IMR-90 (cell line): ENCODE measurements around the gene PARPBP. TPM values are rescaled to one million over a fixed set of nuclear protein-coding genes. Genes with fewer than 3 reads are reported as not detected.

Experiments used
- ATAC-seq: fragments of 200-7000 bp; cut with Tn5 transposase; 2 replicates; pipeline ENCODE4 v1.9.1; 2020; ENCODE audit warnings: low read depth, mild to moderate bottlenecking, moderate library complexity
- BruUV-seq: library from RNA; stranded (reverse); fragments of 400-500 nt; replicated peaks from 2 replicates; lab custom pipeline; 2021; lab: Mats Ljungman, UMichigan
- CTCF ChIA-PET: fragments of 300-600 bp; formaldehyde crosslinking; extraction: SDS; loops from one replicate; lab custom pipeline; 2021; ENCODE audit warnings: antibody characterized with exemption; lab: Yijun Ruan, JAX
- POLR2A ChIA-PET: fragments of 300-600 bp; sonication (Branson Sonifier 250); formaldehyde crosslinking; loops from one replicate; lab custom pipeline; 2022; ENCODE audit warnings: antibody characterized with exemption; ENCODE audit not compliant: unreplicated experiment; lab: Charles Lee
- DNase-seq: peaks from one replicate; pipeline ENCODE4 v3.0.0; 2013
- H2AFZ ChIP-seq: replicated peaks from 2 replicates; pipeline ENCODE3; 2013; ENCODE audit warnings: low read length, mild to moderate bottlenecking; ENCODE audit not compliant: poor library complexity
- H2AK5ac ChIP-seq: 2 replicates; pipeline ENCODE4 v1.6.1; 2013; ENCODE audit warnings: low read depth, low read length, inconsistent platforms
- H2AK9ac ChIP-seq: replicated peaks from 2 replicates; pipeline ENCODE3; 2013; ENCODE audit warnings: mild to moderate bottlenecking, low read depth, low read length, moderate library complexity; ENCODE audit not compliant: poor library complexity
- H2BK120ac ChIP-seq: 2 replicates; pipeline ENCODE4 v1.6.1; 2013; ENCODE audit warnings: low read depth, low read length, inconsistent platforms
- H2BK15ac ChIP-seq: 3 replicates; pipeline ENCODE4 v1.6.1; 2013; ENCODE audit warnings: low read depth, low read length, inconsistent platforms
- H2BK20ac ChIP-seq: 2 replicates; pipeline ENCODE4 v1.6.1; 2013; ENCODE audit warnings: low read depth, mild to moderate bottlenecking, inconsistent platforms, low read length, moderate library complexity
- H2BK5ac ChIP-seq: 2 replicates; pipeline ENCODE4 v1.6.1; 2013; ENCODE audit warnings: mild to moderate bottlenecking, low read depth, low read length, inconsistent platforms; ENCODE audit not compliant: poor library complexity, severe bottlenecking
- H3K14ac ChIP-seq: replicated peaks from 2 replicates; pipeline ENCODE4 v1.6.1; 2013; ENCODE audit warnings: low read depth, low read length, inconsistent platforms
- H3K18ac ChIP-seq: 2 replicates; pipeline ENCODE4 v1.6.1; 2013; ENCODE audit warnings: low read depth, low read length, control low read depth
- H3K23ac ChIP-seq: 2 replicates; pipeline ENCODE4 v1.6.1; 2013; ENCODE audit warnings: low read depth, low read length, inconsistent platforms
- H3K27ac ChIP-seq: 2 replicates; pipeline ENCODE4 v1.5.1; 2013; ENCODE audit warnings: mild to moderate bottlenecking, control low read depth, low read length; ENCODE audit not compliant: insufficient read depth
- H3K27me3 ChIP-seq: 2 replicates; pipeline ENCODE4 v1.6.1; 2013; ENCODE audit warnings: low read length; ENCODE audit not compliant: control insufficient read depth, insufficient read depth
- H3K36me3 ChIP-seq: 2 replicates; pipeline ENCODE4 v1.6.1; 2013; ENCODE audit warnings: low read length, mixed read lengths; ENCODE audit not compliant: control insufficient read depth, insufficient read depth
- H3K4ac ChIP-seq: 2 replicates; pipeline ENCODE4 v1.6.1; 2013; ENCODE audit warnings: low read depth, low read length, inconsistent platforms
- H3K4me1 ChIP-seq: 2 replicates; pipeline ENCODE4 v1.6.1; 2013; ENCODE audit warnings: low read length, mixed read lengths; ENCODE audit not compliant: control insufficient read depth, insufficient read depth
- H3K4me2 ChIP-seq: 2 replicates; pipeline ENCODE4 v1.6.1; 2013; ENCODE audit warnings: low read depth, mild to moderate bottlenecking, control low read depth, low read length, moderate library complexity
- H3K4me3 ChIP-seq: 2 replicates; pipeline ENCODE4 v1.5.1; 2013; ENCODE audit warnings: low read depth, mild to moderate bottlenecking, control low read depth, low read length, moderate library complexity; ENCODE audit not compliant: insufficient read depth
- H3K56ac ChIP-seq: 2 replicates; pipeline ENCODE4 v1.6.1; 2013; ENCODE audit warnings: low read length, inconsistent platforms; ENCODE audit not compliant: insufficient read depth; ENCODE audit errors: extremely low read depth
- H3K79me1 ChIP-seq, 2 experiments: 2 replicates each; pipeline ENCODE4 v1.6.1; 2013; ENCODE audit warnings: low read length in 2 of 2, inconsistent platforms in 1 of 2, low read depth in 1 of 2
- H3K9ac ChIP-seq: 2 replicates; pipeline ENCODE4 v1.6.1; 2013; ENCODE audit warnings: low read depth, low read length, control low read depth
- H3K9me1 ChIP-seq: 2 replicates; pipeline ENCODE4 v1.6.1; 2013; ENCODE audit warnings: low read length, inconsistent platforms; ENCODE audit not compliant: insufficient read depth
- H3K9me3 ChIP-seq: 2 replicates; pipeline ENCODE4 v1.6.1; 2013; ENCODE audit warnings: low read length; ENCODE audit not compliant: control insufficient read depth, insufficient read depth
- H4K20me1 ChIP-seq: 2 replicates; pipeline ENCODE4 v1.6.1; 2013; ENCODE audit warnings: low read length, inconsistent platforms; ENCODE audit not compliant: insufficient read depth
- H4K5ac ChIP-seq: 2 replicates; pipeline ENCODE4 v1.6.1; 2013; ENCODE audit warnings: mild to moderate bottlenecking, low read depth, low read length, control low read depth
- H4K8ac ChIP-seq, 2 experiments: 2 replicates each; pipeline ENCODE4 v1.6.1; 2013; ENCODE audit warnings: low read depth in 2 of 2, low read length in 2 of 2, control low read depth in 1 of 2, inconsistent platforms in 1 of 2
- H4K91ac ChIP-seq: 2 replicates; pipeline ENCODE4 v1.6.1; 2013; ENCODE audit warnings: low read depth, low read length, inconsistent platforms; ENCODE audit not compliant: insufficient read depth
- BHLHE40 ChIP-seq: fragments of 150-350 bp; IDR thresholded peaks from 2 replicates; pipeline ENCODE4 v1.6.1; 2016; ENCODE audit warnings: mild to moderate bottlenecking, low read depth, low read length
- CEBPB ChIP-seq: IDR thresholded peaks from 2 replicates; pipeline ENCODE4 v1.6.1; 2012; ENCODE audit warnings: low read depth, low read length, improper control_type of control experiment
- CHD1 ChIP-seq: IDR thresholded peaks from 2 replicates; pipeline ENCODE4 v1.6.1; 2012; ENCODE audit warnings: low read depth, low read length, improper control_type of control experiment
- FOS ChIP-seq: fragments of 150-350 bp; IDR thresholded peaks from 2 replicates; pipeline ENCODE4 v1.6.1; 2016; ENCODE audit warnings: low read depth, low read length
- MAFK ChIP-seq: IDR thresholded peaks from 2 replicates; pipeline ENCODE4 v1.6.1; 2012; ENCODE audit warnings: low read depth, low read length, improper control_type of control experiment
- MAZ ChIP-seq: IDR thresholded peaks from 2 replicates; pipeline ENCODE4 v1.6.1; 2012; ENCODE audit warnings: low read depth, mild to moderate bottlenecking, low read length, improper control_type of control experiment, moderate library complexity, borderline replicate concordance
- MXI1 ChIP-seq: IDR thresholded peaks from 2 replicates; pipeline ENCODE4 v1.6.1; 2012; ENCODE audit warnings: low read depth, mild to moderate bottlenecking, low read length, moderate library complexity, borderline replicate concordance
- NFE2L2 ChIP-seq: fragments of 150-350 bp; IDR thresholded peaks from 2 replicates; pipeline ENCODE4 v1.6.1; 2016; ENCODE audit warnings: low read depth, mild to moderate bottlenecking, low read length
- POLR2A ChIP-seq: IDR thresholded peaks from 2 replicates; pipeline ENCODE4 v1.6.1; 2012; ENCODE audit warnings: mild to moderate bottlenecking, low read depth, low read length
- RAD21 ChIP-seq: IDR thresholded peaks from 2 replicates; pipeline ENCODE4 v1.6.1; 2012; ENCODE audit warnings: low read length, improper control_type of control experiment
- RCOR1 ChIP-seq: IDR thresholded peaks from 2 replicates; pipeline ENCODE4 v1.6.1; 2012; ENCODE audit warnings: mild to moderate bottlenecking, low read length, improper control_type of control experiment; ENCODE audit not compliant: insufficient replicate concordance
- RFX5 ChIP-seq: IDR thresholded peaks from 2 replicates; pipeline ENCODE4 v1.8.0; 2012; ENCODE audit warnings: low read depth, mild to moderate bottlenecking, low read length, moderate library complexity
- SMC3 ChIP-seq: fragments of 150-350 bp; IDR thresholded peaks from 2 replicates; pipeline ENCODE4 v1.6.1; 2016; ENCODE audit warnings: low read depth, mild to moderate bottlenecking, antibody characterized with exemption, low read length, moderate library complexity
- WGBS, 2 experiments: methylation state at CpG; one replicate each; pipeline versions ENCODE4 v1.1.5 to v1.1.7; 2013; ENCODE audit warnings: missing lambda C conversion rate in 2 of 2; ENCODE audit not compliant: insufficient read length in 1 of 2; ENCODE audit errors: extremely low coverage in 2 of 2; 5-methylcytosine and 5-hydroxymethylcytosine counted together
- dilution Hi-C: fragments of 300-500 bp; cut with HindIII; formaldehyde crosslinking; loops from one replicate; pipeline ENCODE4 v1.14.3; 2018; ENCODE audit warnings: low sequenced_read_pairs; ENCODE audit not compliant: unreplicated experiment
- in situ Hi-C: fragments of 300-500 bp; cut with MboI; formaldehyde crosslinking; loops from 3 replicates; pipeline ENCODE4 v1.14.3; 2019; ENCODE audit warnings: low sequenced_read_pairs, inconsistent platforms, mixed read lengths
- intact Hi-C: fragments of 100-400 bp; cut with micrococcal nuclease; formaldehyde crosslinking; loops from 2 replicates; pipeline ENCODE4 v1.10.0; 2022
- polyA plus RNA-seq, 3 experiments: library from polyadenylated mRNA; depleted of rRNA; stranded (reverse); fragments of >200 nt; gene quantifications; 2 replicates each; pipeline ENCODE4 v1.2.3, GENCODE V29; 2012; ENCODE audit warnings: low replicate concordance in 1 of 3
- total RNA-seq: library from RNA; depleted of rRNA; stranded (reverse); fragments of >200 nt; gene quantifications from 2 replicates; pipeline ENCODE4 v1.2.3, GENCODE V29; 2012
- TF ChIP-seq, protein P1 (sequence below): conservative IDR thresholded peaks from 2 replicates; pipeline ENCODE4 v1.5.1; 2012; ENCODE audit warnings: mild to moderate bottlenecking, low read depth, low read length, improper control_type of control experiment
- TF ChIP-seq, protein P2 (sequence below): fragments of 150-350 bp; IDR thresholded peaks from 2 replicates; pipeline ENCODE4 v1.6.1; 2016; ENCODE audit warnings: low read depth, mild to moderate bottlenecking, low read length, moderate library complexity, borderline replicate concordance
- TF ChIP-seq, protein P3 (sequence below): fragments of 150-350 bp; IDR thresholded peaks from 2 replicates; pipeline ENCODE4 v1.6.1; 2017; ENCODE audit warnings: mild to moderate bottlenecking, antibody characterized with exemption, low read length, low read depth

PARPBP gene
- total and polyA plus RNA-seq, 2 of the 4 experiments (the other 2 are of a cell fraction) = 4.8 to 7.2 TPM

DNA sequence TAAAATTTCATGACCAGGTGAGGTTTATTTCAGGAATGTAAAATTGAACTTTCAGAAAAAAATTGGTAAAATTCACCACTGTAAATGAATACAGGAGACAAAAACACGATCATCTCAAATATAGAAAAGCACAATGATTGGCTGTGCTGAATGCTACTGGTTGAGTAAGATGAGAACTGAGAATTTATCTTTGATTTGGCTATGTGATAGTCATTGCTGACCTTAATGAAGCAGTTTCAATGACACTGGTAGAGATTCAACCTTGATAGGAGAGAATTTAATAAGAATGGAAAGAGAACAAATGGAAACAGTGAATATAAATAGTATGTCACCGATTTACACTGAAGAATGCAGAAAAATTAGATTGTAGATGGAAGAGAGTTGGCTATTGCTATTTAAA is 84.0 kb downstream of the PARPBP start:
- no peak overlapping the region for H2AFZ ChIP-seq
- no peak overlapping the region for H2BK120ac ChIP-seq
- H3K4me3 ChIP-seq = no peak overlapping the region
- no peaks in the 10 kb centered on the region for H4K20me1 ChIP-seq
- no peak overlapping the region for H3K4ac ChIP-seq
- dilution Hi-C loops = no loop called here
- H3K9me1 ChIP-seq = peaks cover 7% of the 10 kb centered on the region
- no peaks in the 10 kb centered on the region for H3K9me3 ChIP-seq
- WGBS, 2 experiments = 100% methylated on average over 1 of the region's 2 CpGs; no CpG with 5 or more reads in 1 of the 2 experiments
- no peak overlapping the region for H3K27ac ChIP-seq
- TF ChIP-seq RCOR1 (no peak), RFX5 (no peak), MXI1 (no peak), FOS (no peak), CEBPB (no peak), MAFK (no peak), RAD21 (no peak), CHD1 (no peak), NFE2L2 (no peak), MAZ (no peak), SMC3 (no peak), BHLHE40 (no peak), POLR2A (no peak)
- TF ChIP-seq, protein P1, sequence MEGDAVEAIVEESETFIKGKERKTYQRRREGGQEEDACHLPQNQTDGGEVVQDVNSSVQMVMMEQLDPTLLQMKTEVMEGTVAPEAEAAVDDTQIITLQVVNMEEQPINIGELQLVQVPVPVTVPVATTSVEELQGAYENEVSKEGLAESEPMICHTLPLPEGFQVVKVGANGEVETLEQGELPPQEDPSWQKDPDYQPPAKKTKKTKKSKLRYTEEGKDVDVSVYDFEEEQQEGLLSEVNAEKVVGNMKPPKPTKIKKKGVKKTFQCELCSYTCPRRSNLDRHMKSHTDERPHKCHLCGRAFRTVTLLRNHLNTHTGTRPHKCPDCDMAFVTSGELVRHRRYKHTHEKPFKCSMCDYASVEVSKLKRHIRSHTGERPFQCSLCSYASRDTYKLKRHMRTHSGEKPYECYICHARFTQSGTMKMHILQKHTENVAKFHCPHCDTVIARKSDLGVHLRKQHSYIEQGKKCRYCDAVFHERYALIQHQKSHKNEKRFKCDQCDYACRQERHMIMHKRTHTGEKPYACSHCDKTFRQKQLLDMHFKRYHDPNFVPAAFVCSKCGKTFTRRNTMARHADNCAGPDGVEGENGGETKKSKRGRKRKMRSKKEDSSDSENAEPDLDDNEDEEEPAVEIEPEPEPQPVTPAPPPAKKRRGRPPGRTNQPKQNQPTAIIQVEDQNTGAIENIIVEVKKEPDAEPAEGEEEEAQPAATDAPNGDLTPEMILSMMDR = no peak
- TF ChIP-seq, protein P2, sequence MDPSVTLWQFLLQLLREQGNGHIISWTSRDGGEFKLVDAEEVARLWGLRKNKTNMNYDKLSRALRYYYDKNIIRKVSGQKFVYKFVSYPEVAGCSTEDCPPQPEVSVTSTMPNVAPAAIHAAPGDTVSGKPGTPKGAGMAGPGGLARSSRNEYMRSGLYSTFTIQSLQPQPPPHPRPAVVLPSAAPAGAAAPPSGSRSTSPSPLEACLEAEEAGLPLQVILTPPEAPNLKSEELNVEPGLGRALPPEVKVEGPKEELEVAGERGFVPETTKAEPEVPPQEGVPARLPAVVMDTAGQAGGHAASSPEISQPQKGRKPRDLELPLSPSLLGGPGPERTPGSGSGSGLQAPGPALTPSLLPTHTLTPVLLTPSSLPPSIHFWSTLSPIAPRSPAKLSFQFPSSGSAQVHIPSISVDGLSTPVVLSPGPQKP = no peak
- TF ChIP-seq, protein P3, sequence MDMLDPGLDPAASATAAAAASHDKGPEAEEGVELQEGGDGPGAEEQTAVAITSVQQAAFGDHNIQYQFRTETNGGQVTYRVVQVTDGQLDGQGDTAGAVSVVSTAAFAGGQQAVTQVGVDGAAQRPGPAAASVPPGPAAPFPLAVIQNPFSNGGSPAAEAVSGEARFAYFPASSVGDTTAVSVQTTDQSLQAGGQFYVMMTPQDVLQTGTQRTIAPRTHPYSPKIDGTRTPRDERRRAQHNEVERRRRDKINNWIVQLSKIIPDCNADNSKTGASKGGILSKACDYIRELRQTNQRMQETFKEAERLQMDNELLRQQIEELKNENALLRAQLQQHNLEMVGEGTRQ = no peak
- intact Hi-C loops = no loop called here
- no peak overlapping the region for H2AK5ac ChIP-seq
- no peak overlapping the region for H3K4me2 ChIP-seq
- no peak overlapping the region for H2BK15ac ChIP-seq
- no peak for ATAC-seq
- H3K4me1 ChIP-seq = no peaks in the 10 kb centered on the region
- no peak overlapping the region for H3K56ac ChIP-seq
- no peaks in the 10 kb centered on the region for H3K27me3 ChIP-seq
- no peak overlapping the region for H3K18ac ChIP-seq
- no TSS peak for BruUV-seq
- no peak overlapping the region for H3K14ac ChIP-seq
- DNase-seq = no peak
- no peak overlapping the region for H4K91ac ChIP-seq
- H3K9ac ChIP-seq = no peak overlapping the region
- H3K23ac ChIP-seq = no peak overlapping the region
- ChIA-PET POLR2A (no interaction called here), CTCF (no interaction called here)
- no peak overlapping the region for H4K8ac ChIP-seq
- no peak overlapping the region for H4K5ac ChIP-seq
- H2BK5ac ChIP-seq = no peak overlapping the region
- no peak overlapping the region for H2AK9ac ChIP-seq
- in situ Hi-C loops = no loop called here
- no peak overlapping the region for H2BK20ac ChIP-seq
- no peaks in the 10 kb centered on the region for H3K79me1 ChIP-seq
- H3K36me3 ChIP-seq = no peaks in the 10 kb centered on the region
